GM21529 (cell line): ENCODE data around the gene ARFGEF3.

ENCODE experiments used
- ATAC-seq: cut with Tn5 transposase; IDR thresholded peaks from one replicate; pipeline ENCODE4 v1.9.1; 2021; ENCODE audit not compliant: unreplicated experiment

The ARFGEF3 gene

GRCh38 chr6:138387577-138388368 is 226.0 kb downstream of the ARFGEF3 start:
- no peak for ATAC-seq

- ATAC-seq: no peak
Observed at GRCh38 chr6:138389551-138389950, 227.8 kb downstream of the ARFGEF3 start.
